HEK293 (cell line): ENCODE results near the gene SAMD14.

Experiments
- ZNF521 ChIP-seq: fragments of 450-650 bp; formaldehyde crosslinking; IDR thresholded peaks from 2 replicates; pipeline ENCODE4 v1.5.1; 2017; ENCODE audit warnings: missing biosample characterization, mild to moderate bottlenecking, missing genetic modification characterization
- ZNF549 ChIP-seq: fragments of 450-650 bp; IDR thresholded peaks from 2 replicates; pipeline ENCODE4 v1.5.1; 2018; ENCODE audit warnings: missing biosample characterization, missing genetic modification characterization, mild to moderate bottlenecking, inconsistent platforms, moderate library complexity
- TF ChIP-seq, protein P1 (sequence below): fragments of 450-650 bp; formaldehyde crosslinking; IDR thresholded peaks from 2 replicates; pipeline ENCODE4 v1.5.1; 2016; ENCODE audit warnings: missing biosample characterization, missing genetic modification characterization

DNA sequence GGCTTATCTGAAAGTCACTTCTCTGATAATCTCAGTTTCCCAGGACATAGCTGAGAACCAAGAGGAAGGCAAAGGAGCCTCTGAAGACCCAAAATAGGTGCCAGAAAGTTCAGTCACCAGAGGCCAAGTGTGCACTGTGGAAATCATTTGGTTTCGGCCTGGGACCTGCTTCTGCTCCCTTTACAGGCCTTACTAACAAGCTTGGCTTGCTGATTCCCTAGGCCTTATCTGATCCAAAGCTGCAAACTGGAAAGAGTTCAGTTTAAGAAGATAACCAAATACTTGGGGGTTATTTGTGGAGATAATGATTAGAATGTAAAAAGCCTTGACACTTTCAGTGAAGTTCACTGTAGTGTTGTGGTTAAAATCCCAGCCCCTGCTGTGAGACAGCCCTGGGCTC lies 57.0 kb downstream of the SAMD14 start:
- TF ChIP-seq ZNF521 (tag by site-specific recombination) = no peak
- TF ChIP-seq, protein P1, sequence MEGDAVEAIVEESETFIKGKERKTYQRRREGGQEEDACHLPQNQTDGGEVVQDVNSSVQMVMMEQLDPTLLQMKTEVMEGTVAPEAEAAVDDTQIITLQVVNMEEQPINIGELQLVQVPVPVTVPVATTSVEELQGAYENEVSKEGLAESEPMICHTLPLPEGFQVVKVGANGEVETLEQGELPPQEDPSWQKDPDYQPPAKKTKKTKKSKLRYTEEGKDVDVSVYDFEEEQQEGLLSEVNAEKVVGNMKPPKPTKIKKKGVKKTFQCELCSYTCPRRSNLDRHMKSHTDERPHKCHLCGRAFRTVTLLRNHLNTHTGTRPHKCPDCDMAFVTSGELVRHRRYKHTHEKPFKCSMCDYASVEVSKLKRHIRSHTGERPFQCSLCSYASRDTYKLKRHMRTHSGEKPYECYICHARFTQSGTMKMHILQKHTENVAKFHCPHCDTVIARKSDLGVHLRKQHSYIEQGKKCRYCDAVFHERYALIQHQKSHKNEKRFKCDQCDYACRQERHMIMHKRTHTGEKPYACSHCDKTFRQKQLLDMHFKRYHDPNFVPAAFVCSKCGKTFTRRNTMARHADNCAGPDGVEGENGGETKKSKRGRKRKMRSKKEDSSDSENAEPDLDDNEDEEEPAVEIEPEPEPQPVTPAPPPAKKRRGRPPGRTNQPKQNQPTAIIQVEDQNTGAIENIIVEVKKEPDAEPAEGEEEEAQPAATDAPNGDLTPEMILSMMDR (tag by site-specific recombination) = no peak
- no peak for TF ChIP-seq ZNF549
